ENCODE measurements around the gene SIM2. TPM values are rescaled to one million over a fixed set of nuclear protein-coding genes. Genes with fewer than 3 reads are reported as not detected.

SIM2 gene
- polyA plus RNA-seq, 1 donor from 2014 or later, result not detected

DNA sequence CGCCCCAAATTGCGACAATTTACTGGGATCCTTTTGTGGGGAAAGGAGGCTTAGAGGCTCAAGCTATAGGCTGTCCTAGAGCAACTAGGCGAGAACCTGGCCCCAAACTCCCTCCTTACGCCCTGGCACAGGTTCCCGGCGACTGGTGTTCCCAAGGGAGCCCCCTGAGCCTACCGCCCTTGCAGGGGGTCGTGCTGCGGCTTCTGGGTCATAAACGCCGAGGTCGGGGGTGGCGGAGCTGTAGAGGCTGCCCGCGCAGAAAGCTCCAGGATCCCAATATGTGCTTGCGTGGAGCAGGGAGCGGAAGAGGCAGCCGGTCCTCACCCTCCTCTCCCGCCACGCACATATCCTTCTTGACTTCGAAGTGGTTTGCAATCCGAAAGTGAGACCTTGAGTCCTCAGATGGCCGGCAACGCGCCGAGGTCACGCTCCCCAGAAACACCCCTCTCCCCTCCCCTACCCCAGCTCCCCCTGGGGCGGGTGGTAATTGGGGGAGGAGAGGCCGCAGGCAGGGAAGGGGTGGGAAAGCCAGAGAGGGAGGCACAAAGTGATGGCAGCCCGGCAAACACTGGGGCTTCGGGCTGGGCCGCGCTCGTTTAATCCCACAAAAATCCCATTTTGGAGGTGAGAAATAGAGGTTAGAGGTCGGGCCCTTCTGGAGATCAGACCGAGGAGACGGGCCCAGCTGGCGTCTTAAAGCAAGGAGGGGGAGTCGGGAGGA is 6.2 kb downstream of the SIM2 start:
- Histone ChIP-seq H3K27ac (ENCODE audit: low read length) (no peak overlapping the region), H3K27me3 (ENCODE audit: insufficient read depth, low read depth, low read length) (peaks cover 100% of the 10 kb centered on the region), H3K36me3 (ENCODE audit: insufficient read depth, low read length) (no peaks in the 10 kb centered on the region), H3K79me2 (replicated peaks; ENCODE audit: insufficient read depth, low read length) (no peaks in the 10 kb centered on the region), H3K4me2 (ENCODE audit: low read length) (no peak overlapping the region), H2AFZ (ENCODE audit: low read depth, low read length) (no peak overlapping the region), H3K9ac (ENCODE audit: low read length) (no peak overlapping the region), H3F3A (ENCODE audit: insufficient read depth, low read length, poor library complexity, severe bottlenecking) (no peaks in the 10 kb centered on the region), H3K4me3 (ENCODE audit: low read length) (no peak overlapping the region), H3K9me3 (ENCODE audit: low read length) (no peaks in the 10 kb centered on the region), H3K9me2 (ENCODE audit: insufficient read depth, low read length) (no peaks in the 10 kb centered on the region), H4K20me1 (ENCODE audit: insufficient read depth) (no peaks in the 10 kb centered on the region)
- TF ChIP-seq SMC3 (conservative IDR thresholded peaks at IDR 0.05; ENCODE audit: poor library complexity), result no peak
- no peak for TF ChIP-seq EZH2 (IDR thresholded peaks at IDR 0.05; ENCODE audit: borderline replicate concordance, insufficient read depth, low read length, poor library complexity, severe bottlenecking)
- no peak for TF ChIP-seq MXI1 (conservative IDR thresholded peaks at IDR 0.05; ENCODE audit: poor library complexity, severe bottlenecking)
- TF ChIP-seq, protein P1, sequence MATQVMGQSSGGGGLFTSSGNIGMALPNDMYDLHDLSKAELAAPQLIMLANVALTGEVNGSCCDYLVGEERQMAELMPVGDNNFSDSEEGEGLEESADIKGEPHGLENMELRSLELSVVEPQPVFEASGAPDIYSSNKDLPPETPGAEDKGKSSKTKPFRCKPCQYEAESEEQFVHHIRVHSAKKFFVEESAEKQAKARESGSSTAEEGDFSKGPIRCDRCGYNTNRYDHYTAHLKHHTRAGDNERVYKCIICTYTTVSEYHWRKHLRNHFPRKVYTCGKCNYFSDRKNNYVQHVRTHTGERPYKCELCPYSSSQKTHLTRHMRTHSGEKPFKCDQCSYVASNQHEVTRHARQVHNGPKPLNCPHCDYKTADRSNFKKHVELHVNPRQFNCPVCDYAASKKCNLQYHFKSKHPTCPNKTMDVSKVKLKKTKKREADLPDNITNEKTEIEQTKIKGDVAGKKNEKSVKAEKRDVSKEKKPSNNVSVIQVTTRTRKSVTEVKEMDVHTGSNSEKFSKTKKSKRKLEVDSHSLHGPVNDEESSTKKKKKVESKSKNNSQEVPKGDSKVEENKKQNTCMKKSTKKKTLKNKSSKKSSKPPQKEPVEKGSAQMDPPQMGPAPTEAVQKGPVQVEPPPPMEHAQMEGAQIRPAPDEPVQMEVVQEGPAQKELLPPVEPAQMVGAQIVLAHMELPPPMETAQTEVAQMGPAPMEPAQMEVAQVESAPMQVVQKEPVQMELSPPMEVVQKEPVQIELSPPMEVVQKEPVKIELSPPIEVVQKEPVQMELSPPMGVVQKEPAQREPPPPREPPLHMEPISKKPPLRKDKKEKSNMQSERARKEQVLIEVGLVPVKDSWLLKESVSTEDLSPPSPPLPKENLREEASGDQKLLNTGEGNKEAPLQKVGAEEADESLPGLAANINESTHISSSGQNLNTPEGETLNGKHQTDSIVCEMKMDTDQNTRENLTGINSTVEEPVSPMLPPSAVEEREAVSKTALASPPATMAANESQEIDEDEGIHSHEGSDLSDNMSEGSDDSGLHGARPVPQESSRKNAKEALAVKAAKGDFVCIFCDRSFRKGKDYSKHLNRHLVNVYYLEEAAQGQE (IDR thresholded peaks at IDR 0.05; ENCODE audit: borderline replicate concordance), result no peak
- TF ChIP-seq EP300 (conservative IDR thresholded peaks at IDR 0.05; ENCODE audit: poor library complexity, severe bottlenecking), result no peak
- TF ChIP-seq, protein P2, sequence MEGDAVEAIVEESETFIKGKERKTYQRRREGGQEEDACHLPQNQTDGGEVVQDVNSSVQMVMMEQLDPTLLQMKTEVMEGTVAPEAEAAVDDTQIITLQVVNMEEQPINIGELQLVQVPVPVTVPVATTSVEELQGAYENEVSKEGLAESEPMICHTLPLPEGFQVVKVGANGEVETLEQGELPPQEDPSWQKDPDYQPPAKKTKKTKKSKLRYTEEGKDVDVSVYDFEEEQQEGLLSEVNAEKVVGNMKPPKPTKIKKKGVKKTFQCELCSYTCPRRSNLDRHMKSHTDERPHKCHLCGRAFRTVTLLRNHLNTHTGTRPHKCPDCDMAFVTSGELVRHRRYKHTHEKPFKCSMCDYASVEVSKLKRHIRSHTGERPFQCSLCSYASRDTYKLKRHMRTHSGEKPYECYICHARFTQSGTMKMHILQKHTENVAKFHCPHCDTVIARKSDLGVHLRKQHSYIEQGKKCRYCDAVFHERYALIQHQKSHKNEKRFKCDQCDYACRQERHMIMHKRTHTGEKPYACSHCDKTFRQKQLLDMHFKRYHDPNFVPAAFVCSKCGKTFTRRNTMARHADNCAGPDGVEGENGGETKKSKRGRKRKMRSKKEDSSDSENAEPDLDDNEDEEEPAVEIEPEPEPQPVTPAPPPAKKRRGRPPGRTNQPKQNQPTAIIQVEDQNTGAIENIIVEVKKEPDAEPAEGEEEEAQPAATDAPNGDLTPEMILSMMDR (IDR thresholded peaks at IDR 0.05; ENCODE audit: poor library complexity, severe bottlenecking), result no peak
- TF ChIP-seq TAF1 (IDR thresholded peaks at IDR 0.05; ENCODE audit: low read depth), result no peak
- no peak for TF ChIP-seq RAD21 (conservative IDR thresholded peaks at IDR 0.05)
- TF ChIP-seq POLR2AphosphoS5 (IDR thresholded peaks at IDR 0.05), result no peak

DNA sequence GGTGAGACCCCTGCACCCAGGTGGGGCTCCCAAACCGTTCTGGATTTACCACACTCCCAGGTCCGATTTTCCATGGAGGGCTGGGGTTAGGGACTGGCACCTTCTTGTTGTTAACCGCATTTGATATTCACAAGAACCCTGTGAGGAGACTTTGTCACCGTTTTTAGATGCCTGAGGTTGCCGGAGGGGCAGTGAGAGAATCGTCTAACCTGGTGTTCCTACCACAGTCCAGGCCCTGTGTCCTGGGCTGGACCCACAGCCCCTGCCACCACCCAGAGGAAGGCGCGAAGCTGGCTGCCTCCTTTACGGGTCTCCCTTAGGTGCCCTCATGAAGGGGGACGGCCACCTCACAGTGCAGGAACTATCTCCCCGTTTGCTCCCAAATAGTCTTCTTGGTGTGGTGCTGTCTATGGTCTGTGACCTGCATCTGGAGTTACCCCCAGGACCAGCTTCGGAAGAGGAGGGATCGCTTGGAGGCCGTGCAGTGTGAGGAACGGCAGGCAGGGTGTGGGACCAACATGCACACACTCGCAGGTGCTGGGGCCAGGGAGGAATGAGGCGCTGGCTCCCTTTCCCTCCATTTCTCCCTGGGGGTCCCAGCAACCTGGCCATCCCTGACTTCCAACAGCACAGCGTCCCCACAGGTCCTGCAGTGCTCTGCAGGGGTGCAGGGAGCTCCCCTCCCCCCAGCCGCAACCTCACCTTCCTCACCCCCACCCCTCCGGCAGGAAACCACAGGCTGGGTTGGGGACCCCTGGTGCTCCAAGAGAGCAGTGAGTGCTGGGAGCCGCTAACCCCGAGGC is 7.0 kb downstream of the SIM2 start:
- no peak overlapping the region for H3K27ac ChIP-seq (ENCODE audit: low read length)
- H3K9me2 ChIP-seq (ENCODE audit: insufficient read depth, low read length), result no peaks in the 10 kb centered on the region
- no peak overlapping the region for H3K9ac ChIP-seq (ENCODE audit: low read length)
- no peaks in the 10 kb centered on the region for H3K9me3 ChIP-seq (ENCODE audit: low read length)
- no peaks in the 10 kb centered on the region for H3F3A ChIP-seq (ENCODE audit: insufficient read depth, low read length, poor library complexity, severe bottlenecking)
- no peak overlapping the region for H2AFZ ChIP-seq (ENCODE audit: low read depth, low read length)
- no peaks in the 10 kb centered on the region for H3K79me2 ChIP-seq (replicated peaks; ENCODE audit: insufficient read depth, low read length)
- no peak overlapping the region for H3K4me3 ChIP-seq (ENCODE audit: low read length)
- H3K36me3 ChIP-seq (ENCODE audit: insufficient read depth, low read length), result no peaks in the 10 kb centered on the region
- H4K20me1 ChIP-seq (ENCODE audit: insufficient read depth), result no peaks in the 10 kb centered on the region
- TF ChIP-seq, protein P1 (IDR thresholded peaks at IDR 0.05; ENCODE audit: borderline replicate concordance), result no peak
- TF ChIP-seq POLR2AphosphoS5 (IDR thresholded peaks at IDR 0.05) (no peak), MXI1 (conservative IDR thresholded peaks at IDR 0.05; ENCODE audit: poor library complexity, severe bottlenecking) (no peak), TAF1 (IDR thresholded peaks at IDR 0.05; ENCODE audit: low read depth) (no peak)
- TF ChIP-seq, protein P2 (IDR thresholded peaks at IDR 0.05; ENCODE audit: poor library complexity, severe bottlenecking), result peak; percentile 8
- peaks cover 100% of the 10 kb centered on the region for H3K27me3 ChIP-seq (ENCODE audit: insufficient read depth, low read depth, low read length)
- no peak overlapping the region for H3K4me2 ChIP-seq (ENCODE audit: low read length)
